HCT116 (cell line): ENCODE data around the gene FGF16. TPM values are rescaled to one million over a fixed set of nuclear protein-coding genes. Genes with fewer than 3 reads are reported as not detected.

Experiments used
- ATAC-seq: fragments of 200-7000 bp; cut with Tn5 transposase; 2 replicates; pipeline ENCODE4 v1.9.1; 2020; ENCODE audit warnings: mild to moderate bottlenecking, moderate library complexity
- BruUV-seq: library from RNA; stranded (reverse); fragments of 400-500 nt; replicated peaks from 2 replicates; lab custom pipeline; 2021; lab: Mats Ljungman, UMichigan
- CTCF ChIA-PET: fragments of 300-600 bp; sonication (Branson Sonifier 250); formaldehyde crosslinking; loops from one replicate; lab custom pipeline; 2021; ENCODE audit warnings: antibody characterized with exemption; lab: Charles Lee
- POLR2A ChIA-PET: fragments of 300-600, 350-600 bp; sonication (Branson Sonifier 250); formaldehyde crosslinking; loops from one replicate; lab custom pipeline; 2021; ENCODE audit warnings: antibody characterized with exemption; lab: Charles Lee
- RAD21 ChIA-PET, 2 experiments: fragments of 300-600 bp; sonication (Branson Sonifier 250); formaldehyde crosslinking; loops; one replicate each; lab custom pipeline; 2023; ENCODE audit warnings: low total read pairs in 2 of 2; ENCODE audit not compliant: uncharacterized antibody in 2 of 2, unreplicated experiment in 2 of 2, low non-redundant PET in 1 of 2; lab: Charles Lee
- DNase-seq: peaks from one replicate; pipeline ENCODE4 v3.0.0-alpha.2; 2010; ENCODE audit warnings: low read depth, low spot score
- H2AFZ ChIP-seq: fragments of 200-600 bp; shearing (Covaris generic), sonication (generic); 2 replicates; pipeline ENCODE4 v1.6.1; 2017; ENCODE audit warnings: low read depth, mixed run types, mixed read lengths, antibody characterized with exemption, low read length; ENCODE audit not compliant: poor library complexity, severe bottlenecking
- H3K27ac ChIP-seq: 2 replicates; pipeline ENCODE4 v1.5.1; 2012; ENCODE audit warnings: low read depth, low read length
- H3K27me3 ChIP-seq: fragments of 200-600 bp; sonication (generic); 2 replicates; pipeline ENCODE4 v1.6.1; 2016; ENCODE audit warnings: mixed run types, low read length, mixed read lengths; ENCODE audit not compliant: insufficient read depth
- H3K36me3 ChIP-seq, 2 experiments: fragments of 200-500 bp in 1 of 2; fragments of 200-600 bp in 1 of 2; sonication (Bioruptor generic) in 1 of 2; sonication (generic) in 1 of 2; 2 replicates each; pipeline versions ENCODE4 v1.5.1 to v1.6.1; 2014 to 2016; ENCODE audit warnings: low read length in 2 of 2, inconsistent platforms in 1 of 2, mixed read lengths in 1 of 2, mixed run types in 1 of 2; ENCODE audit not compliant: insufficient read depth in 2 of 2, control insufficient read depth in 1 of 2
- H3K4me1 ChIP-seq, 2 experiments: fragments of 200-600 bp in 1 of 2; sonication (generic) in 1 of 2; 2 replicates each; pipeline versions ENCODE4 v1.5.1 to v1.6.1; 2012 to 2017; ENCODE audit warnings: low read length in 2 of 2, inconsistent platforms in 1 of 2, mild to moderate bottlenecking in 1 of 2, mixed read lengths in 1 of 2, mixed run types in 1 of 2, moderate library complexity in 1 of 2; ENCODE audit not compliant: insufficient read depth in 2 of 2, control insufficient read depth in 1 of 2
- H3K4me2 ChIP-seq: fragments of 200-600 bp; sonication (generic); 2 replicates; pipeline ENCODE4 v1.6.1; 2017; ENCODE audit warnings: mixed run types, low read length, mixed read lengths
- H3K4me3 ChIP-seq, 2 experiments: fragments of 200-600 bp in 1 of 2; sonication (generic) in 1 of 2; replicated peaks in 1 of 2; 2 replicates each; pipeline ENCODE4 v1.5.1; 2011 to 2016; ENCODE audit warnings: low read length in 2 of 2, control low read depth in 1 of 2, low read depth in 1 of 2, mild to moderate bottlenecking in 1 of 2, mixed read lengths in 1 of 2, mixed run types in 1 of 2
- H3K79me2 ChIP-seq: fragments of 200-600 bp; sonication (generic); 2 replicates; pipeline ENCODE4 v1.6.1; 2017; ENCODE audit warnings: mild to moderate bottlenecking, mixed run types, low read length, moderate library complexity, mixed read lengths; ENCODE audit not compliant: insufficient read depth
- H3K9ac ChIP-seq: fragments of 200-600 bp; sonication (generic); 2 replicates; pipeline ENCODE4 v1.6.1; 2016; ENCODE audit warnings: low read length, mixed read lengths
- H3K9me2 ChIP-seq: fragments of 200-600 bp; sonication (generic), shearing (Covaris generic); 2 replicates; pipeline ENCODE4 v1.6.1; 2017; ENCODE audit warnings: mixed run types, mild to moderate bottlenecking, moderate library complexity; ENCODE audit not compliant: insufficient read depth
- H3K9me3 ChIP-seq, 2 experiments: fragments of 200-500 bp in 1 of 2; fragments of 200-600 bp in 1 of 2; sonication (Bioruptor generic) in 1 of 2; sonication (generic) in 1 of 2; 2 replicates each; pipeline ENCODE4 v1.6.1; 2014 to 2017; ENCODE audit warnings: low read length in 2 of 2, mixed read lengths in 2 of 2, inconsistent platforms in 1 of 2, low read depth in 1 of 2, mild to moderate bottlenecking in 1 of 2, mixed run types in 1 of 2, moderate library complexity in 1 of 2; ENCODE audit not compliant: control insufficient read depth in 1 of 2, insufficient read depth in 1 of 2
- H4K20me1 ChIP-seq: fragments of 200-600 bp; sonication (generic), shearing (Covaris generic); 2 replicates; pipeline ENCODE4 v1.6.1; 2017; ENCODE audit warnings: mixed run types, mild to moderate bottlenecking, moderate library complexity; ENCODE audit not compliant: insufficient read depth
- ATF3 ChIP-seq: IDR thresholded peaks from 2 replicates; pipeline ENCODE4 v1.6.1; 2012
- CBX3 ChIP-seq: IDR thresholded peaks from 2 replicates; pipeline ENCODE4 v1.6.1; 2012; ENCODE audit warnings: low read depth
- CEBPB ChIP-seq: IDR thresholded peaks from 2 replicates; pipeline ENCODE4 v1.6.1; 2012; ENCODE audit warnings: low read depth
- EGR1 ChIP-seq: IDR thresholded peaks from 2 replicates; pipeline ENCODE4 v1.6.1; 2012; ENCODE audit warnings: low read depth
- EZH2 ChIP-seq: fragments of 200-600 bp; sonication (generic); IDR thresholded peaks from 2 replicates; pipeline ENCODE4 v1.6.1; 2017; ENCODE audit warnings: antibody characterized with exemption, mixed run types
- FOSL1 ChIP-seq: IDR thresholded peaks from 2 replicates; pipeline ENCODE4 v1.6.1; 2012; ENCODE audit warnings: low read depth
- JUND ChIP-seq: IDR thresholded peaks from 2 replicates; pipeline ENCODE4 v1.6.1; 2012
- POLR2A ChIP-seq: IDR thresholded peaks from 2 replicates; pipeline ENCODE4 v1.7.0; 2011; ENCODE audit warnings: borderline replicate concordance; ENCODE audit not compliant: insufficient read depth, insufficient read length; ENCODE audit errors: extremely low read depth
- RAD21 ChIP-seq: IDR thresholded peaks from 2 replicates; pipeline ENCODE4 v1.6.1; 2012; ENCODE audit warnings: low read depth, mild to moderate bottlenecking
- SIN3A ChIP-seq: IDR thresholded peaks from 2 replicates; pipeline ENCODE4 v1.6.1; 2012; ENCODE audit warnings: low read depth
- SP1 ChIP-seq: IDR thresholded peaks from 2 replicates; pipeline ENCODE4 v1.6.1; 2012; ENCODE audit warnings: low read depth
- SRF ChIP-seq: IDR thresholded peaks from 2 replicates; pipeline ENCODE4 v1.6.1; 2012; ENCODE audit warnings: low read depth
- TCF7L2 ChIP-seq: IDR thresholded peaks from 2 replicates; pipeline ENCODE4 v1.7.0; 2011; ENCODE audit warnings: borderline replicate concordance, inconsistent platforms; ENCODE audit not compliant: insufficient read depth, insufficient read length; ENCODE audit errors: extremely low read depth
- YY1 ChIP-seq: IDR thresholded peaks from 2 replicates; pipeline ENCODE4 v1.6.1; 2011; ENCODE audit warnings: low read length, low read depth, moderate library complexity, mild to moderate bottlenecking; ENCODE audit not compliant: insufficient replicate concordance; ENCODE audit errors: extremely low read depth
- ZBTB33 ChIP-seq: IDR thresholded peaks from 2 replicates; pipeline ENCODE4 v1.6.1; 2011; ENCODE audit warnings: mild to moderate bottlenecking, low read length, moderate library complexity; ENCODE audit not compliant: insufficient replicate concordance; ENCODE audit errors: extremely low read depth
- ZFX ChIP-seq: fragments of 450-650 bp; IDR thresholded peaks from 2 replicates; pipeline ENCODE4 v1.6.1; 2017
- intact Hi-C: fragments of 100-400 bp; cut with micrococcal nuclease; formaldehyde crosslinking; loops from 2 replicates; pipeline ENCODE4 v1.10.0; 2022
- total RNA-seq: library from RNA; stranded (reverse); gene quantifications from one replicate; pipeline ENCODE4 v1.2.1, GENCODE V29; 2021; ENCODE audit not compliant: unreplicated experiment
- TF ChIP-seq, protein P1 (sequence below), 3 experiments: fragments of 200-600 bp in 1 of 3; sonication (generic) in 1 of 3; IDR thresholded peaks in 2 of 3; conservative IDR thresholded peaks in 1 of 3; 2 replicates each; pipeline ENCODE4 v1.5.1; 2012 to 2017; ENCODE audit warnings: low read depth in 2 of 3, low read length in 2 of 3, antibody characterized with exemption in 1 of 3, borderline replicate concordance in 1 of 3, control low read depth in 1 of 3, mild to moderate bottlenecking in 1 of 3, mixed read lengths in 1 of 3, mixed run types in 1 of 3, moderate library complexity in 1 of 3; ENCODE audit not compliant: insufficient read depth in 1 of 3
- TF ChIP-seq, protein P2 (sequence below): IDR thresholded peaks from 2 replicates; pipeline ENCODE4 v1.6.1; 2012

FGF16 gene
- total RNA-seq, 1 experiment from 2014 or later = not detected

DNA sequence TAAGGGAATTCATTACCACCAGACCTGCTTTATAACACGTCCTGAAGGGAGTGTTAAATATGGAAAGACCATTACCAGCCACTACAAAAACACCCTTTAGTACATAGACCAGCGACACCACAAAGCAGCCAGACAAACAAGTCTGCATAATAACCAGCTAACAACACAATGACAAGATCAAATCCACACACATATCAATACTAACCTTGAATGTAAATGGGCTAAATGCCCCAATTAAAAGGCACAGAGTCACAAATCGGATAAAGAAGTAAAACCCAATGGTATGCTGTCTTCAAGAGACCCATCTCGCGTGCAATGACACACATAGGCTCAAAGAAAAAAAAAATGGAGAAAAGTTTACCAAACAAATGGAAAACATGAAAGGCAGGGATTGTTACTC lies 36.9 kb downstream of the FGF16 start:
- Histone ChIP-seq H4K20me1 (no peaks in the 10 kb centered on the region), H3K79me2 (no peaks in the 10 kb centered on the region), H3K27ac (no peak overlapping the region), H3K27me3 (no peaks in the 10 kb centered on the region), H3K9me2 (no peaks in the 10 kb centered on the region), H3K4me3 (no peak overlapping the region), H2AFZ (no peak overlapping the region), H3K9ac (no peak overlapping the region), H3K9me3 (no peaks in the 10 kb centered on the region), H3K36me3 (no peaks in the 10 kb centered on the region), H3K4me2 (no peak overlapping the region), H3K4me1 (no peaks in the 10 kb centered on the region)
- intact Hi-C loops = no loop called here
- DNase-seq = no peak
- BruUV-seq = no TSS peak
- POLR2A ChIA-PET = no interaction called here
- TF ChIP-seq CBX3 (no peak), SIN3A (no peak), CEBPB (no peak), EGR1 (no peak), SP1 (no peak), YY1 (no peak), POLR2A (no peak), ZBTB33 (no peak), SRF (no peak), EZH2 (no peak), RAD21 (no peak), ZFX (no peak), FOSL1 (no peak), JUND (no peak), ATF3 (no peak), TCF7L2 (no peak)
- TF ChIP-seq, protein P1, sequence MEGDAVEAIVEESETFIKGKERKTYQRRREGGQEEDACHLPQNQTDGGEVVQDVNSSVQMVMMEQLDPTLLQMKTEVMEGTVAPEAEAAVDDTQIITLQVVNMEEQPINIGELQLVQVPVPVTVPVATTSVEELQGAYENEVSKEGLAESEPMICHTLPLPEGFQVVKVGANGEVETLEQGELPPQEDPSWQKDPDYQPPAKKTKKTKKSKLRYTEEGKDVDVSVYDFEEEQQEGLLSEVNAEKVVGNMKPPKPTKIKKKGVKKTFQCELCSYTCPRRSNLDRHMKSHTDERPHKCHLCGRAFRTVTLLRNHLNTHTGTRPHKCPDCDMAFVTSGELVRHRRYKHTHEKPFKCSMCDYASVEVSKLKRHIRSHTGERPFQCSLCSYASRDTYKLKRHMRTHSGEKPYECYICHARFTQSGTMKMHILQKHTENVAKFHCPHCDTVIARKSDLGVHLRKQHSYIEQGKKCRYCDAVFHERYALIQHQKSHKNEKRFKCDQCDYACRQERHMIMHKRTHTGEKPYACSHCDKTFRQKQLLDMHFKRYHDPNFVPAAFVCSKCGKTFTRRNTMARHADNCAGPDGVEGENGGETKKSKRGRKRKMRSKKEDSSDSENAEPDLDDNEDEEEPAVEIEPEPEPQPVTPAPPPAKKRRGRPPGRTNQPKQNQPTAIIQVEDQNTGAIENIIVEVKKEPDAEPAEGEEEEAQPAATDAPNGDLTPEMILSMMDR (IDR thresholded peaks at IDR 0.05 in 2 of 3, conservative IDR thresholded peaks at IDR 0.05 in 1 of 3; ENCODE audit: borderline replicate concordance in 1 of 3, insufficient read depth in 1 of 3, low read depth in 2 of 3, low read length in 2 of 3) = no peak
- TF ChIP-seq, protein P2, sequence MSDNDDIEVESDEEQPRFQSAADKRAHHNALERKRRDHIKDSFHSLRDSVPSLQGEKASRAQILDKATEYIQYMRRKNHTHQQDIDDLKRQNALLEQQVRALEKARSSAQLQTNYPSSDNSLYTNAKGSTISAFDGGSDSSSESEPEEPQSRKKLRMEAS = no peak
- TF ChIP-seq, all 23 proteins: peak for 0
- CTCF ChIA-PET = no interaction called here
- RAD21 ChIA-PET = no interaction called here
- ATAC-seq = no peak
